ENCODE measurements around the gene FAM193A. TPM values are rescaled to one million over a fixed set of nuclear protein-coding genes. Genes with fewer than 3 reads are reported as not detected.
A peak's percentile ranks its signal among the peaks of the same experiment; 100 is the strongest.

FAM193A gene
- total RNA-seq, 2 experiments from 2014 or later, result 28.4 to 30.0 TPM

DNA sequence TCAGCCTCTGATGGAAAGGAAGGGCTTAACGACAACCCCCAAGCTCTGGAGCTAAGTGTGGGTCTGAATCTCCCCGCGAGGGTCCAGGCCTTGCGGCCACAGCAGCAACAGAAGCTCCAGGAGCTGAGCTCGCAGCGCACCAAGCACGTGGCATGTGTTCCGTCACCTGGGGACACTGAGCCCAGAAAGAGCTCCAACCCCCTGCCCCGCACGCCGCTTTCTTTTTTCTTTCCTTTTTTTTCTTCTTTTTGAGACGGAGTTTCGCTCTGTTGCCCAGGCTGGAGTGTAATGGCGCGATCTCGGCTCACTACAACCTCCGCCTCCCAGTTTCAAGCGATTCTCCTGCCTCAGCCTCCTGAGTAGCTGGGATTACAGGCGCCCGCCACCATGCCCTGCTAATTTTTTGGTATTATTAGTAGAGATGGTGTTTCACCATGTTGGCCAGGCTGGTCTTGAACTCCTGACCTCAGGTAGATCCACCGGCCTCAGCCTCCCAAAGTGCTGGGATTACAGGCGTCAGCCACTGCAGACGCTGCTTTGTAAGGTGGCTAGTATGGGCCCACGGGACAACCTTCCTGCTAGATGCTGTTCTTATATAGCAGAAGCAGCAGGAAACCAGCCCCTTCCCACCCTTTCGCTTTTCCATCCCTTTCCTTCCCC lies 220.4 kb downstream of the FAM193A start:
- Histone ChIP-seq H3K27me3 (ENCODE audit: control insufficient read depth in 1 of 2, insufficient read depth in 2 of 2, low read length in 2 of 2) (no peaks in the 10 kb centered on the region), H3K4me1 (ENCODE audit: insufficient read depth, low read length) (peaks cover 33% of the 10 kb centered on the region), H3K9me3 (ENCODE audit: control insufficient read depth in 1 of 2, insufficient read depth in 1 of 2, low read length in 2 of 2) (no peaks in the 10 kb centered on the region), H3K36me3 (ENCODE audit: insufficient read depth, low read length) (peaks cover 10% of the 10 kb centered on the region), H3K4me3 (ENCODE audit: low read length) (peak overlapping the region; percentile 52), H3K27ac (ENCODE audit: low read depth in 1 of 2, low read length in 2 of 2) (peak overlapping the region in 1 of 2 donors; percentile 29)
- Mint-ChIP-seq H3K9me3 (no peaks in the 10 kb centered on the region), H3K4me1 (ENCODE audit: low read depth) (peaks cover 31% of the 10 kb centered on the region), H3K4me3 (peak overlapping the region; percentile 87), H3K27ac (peak overlapping the region; percentile 66), H3K36me3 (ENCODE audit: low read depth) (no peaks in the 10 kb centered on the region), H3K27me3 (no peaks in the 10 kb centered on the region)
- DNase-seq (peak in 1 of 14 experiments; percentile 27), ATAC-seq (ENCODE audit: poor library complexity) (no peak)
- CTCF ChIA-PET, result interaction anchor here (1.1 kb wide), 1 partner anchor 207 kb away, joined by 3 read pairs; the partner anchor contains the start of genes GRK4 and NOP14
- POLR2A ChIA-PET, result interaction anchor here (1.5 to 1.7 kb wide), 4 partner anchors 27 to 179 kb away, joined by 3 to 9 read pairs (median 4); no protein-coding TSS in a partner anchor
- TF ChIP-seq, protein P1, sequence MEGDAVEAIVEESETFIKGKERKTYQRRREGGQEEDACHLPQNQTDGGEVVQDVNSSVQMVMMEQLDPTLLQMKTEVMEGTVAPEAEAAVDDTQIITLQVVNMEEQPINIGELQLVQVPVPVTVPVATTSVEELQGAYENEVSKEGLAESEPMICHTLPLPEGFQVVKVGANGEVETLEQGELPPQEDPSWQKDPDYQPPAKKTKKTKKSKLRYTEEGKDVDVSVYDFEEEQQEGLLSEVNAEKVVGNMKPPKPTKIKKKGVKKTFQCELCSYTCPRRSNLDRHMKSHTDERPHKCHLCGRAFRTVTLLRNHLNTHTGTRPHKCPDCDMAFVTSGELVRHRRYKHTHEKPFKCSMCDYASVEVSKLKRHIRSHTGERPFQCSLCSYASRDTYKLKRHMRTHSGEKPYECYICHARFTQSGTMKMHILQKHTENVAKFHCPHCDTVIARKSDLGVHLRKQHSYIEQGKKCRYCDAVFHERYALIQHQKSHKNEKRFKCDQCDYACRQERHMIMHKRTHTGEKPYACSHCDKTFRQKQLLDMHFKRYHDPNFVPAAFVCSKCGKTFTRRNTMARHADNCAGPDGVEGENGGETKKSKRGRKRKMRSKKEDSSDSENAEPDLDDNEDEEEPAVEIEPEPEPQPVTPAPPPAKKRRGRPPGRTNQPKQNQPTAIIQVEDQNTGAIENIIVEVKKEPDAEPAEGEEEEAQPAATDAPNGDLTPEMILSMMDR (IDR thresholded peaks at IDR 0.05), result no peak
- intact Hi-C loops (cut with DNase I, micrococcal nuclease), result loop anchor here (2.0 to 5.0 kb wide), 7 partner anchors 35 to 515 kb away; partner anchors contain the start of genes GRK4 (in 2 of the 2), NOP14 (in 2 of the 2), ADD1 (in 1 of the 2) and FAM193A (in 1 of the 2)

DNA sequence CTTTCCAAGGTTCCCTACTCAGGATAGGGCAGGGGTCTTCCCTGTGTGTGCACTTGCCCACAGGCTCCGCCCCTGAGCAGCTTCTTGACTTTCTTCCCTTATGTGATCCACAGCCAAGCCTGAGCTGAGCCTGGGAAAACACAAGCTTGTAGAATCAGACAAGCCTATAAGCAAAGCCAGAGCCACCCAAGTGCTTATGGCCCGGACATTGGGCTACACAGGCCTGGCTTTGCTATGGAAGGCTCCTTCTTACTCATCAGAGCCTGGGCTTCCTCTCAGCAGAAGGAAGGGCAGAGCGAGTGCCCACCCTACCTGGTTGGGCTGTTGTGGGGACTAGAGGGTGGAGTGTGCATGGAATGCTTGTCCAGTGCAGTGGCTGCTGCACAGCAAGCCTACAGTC lies 221.0 kb downstream of the FAM193A start:
- ATAC-seq (ENCODE audit: poor library complexity) (no peak), DNase-seq (peak in 1 of 14 experiments; percentile 29)
- H3K27ac Mint-ChIP-seq, result peak overlapping the region; percentile 66
- H3K9me3 ChIP-seq (ENCODE audit: control insufficient read depth in 1 of 2, insufficient read depth in 1 of 2, low read length in 2 of 2), result no peaks in the 10 kb centered on the region
- no peaks in the 10 kb centered on the region for H3K9me3 Mint-ChIP-seq
- ChIA-PET POLR2A (no interaction called here), CTCF (interaction anchor here (1.1 kb wide), 1 partner anchor 206 kb away, joined by 3 read pairs; the partner anchor contains the start of genes GRK4 and NOP14)
- no peaks in the 10 kb centered on the region for H3K27me3 ChIP-seq (ENCODE audit: control insufficient read depth in 1 of 2, insufficient read depth in 2 of 2, low read length in 2 of 2)
- intact Hi-C loops (cut with DNase I, micrococcal nuclease), result loop anchor here (2.0 to 5.0 kb wide), 7 partner anchors 35 to 515 kb away; partner anchors contain the start of genes GRK4 (in 2 of the 2), NOP14 (in 2 of the 2), ADD1 (in 1 of the 2) and FAM193A (in 1 of the 2)
- peaks cover 29% of the 10 kb centered on the region for H3K4me1 Mint-ChIP-seq (ENCODE audit: low read depth)
- TF ChIP-seq, protein P1 (IDR thresholded peaks at IDR 0.05), result no peak
- peaks cover 5% of the 10 kb centered on the region for H3K36me3 ChIP-seq (ENCODE audit: insufficient read depth, low read length)
- no peak overlapping the region for H3K27ac ChIP-seq (ENCODE audit: low read depth in 1 of 2, low read length in 2 of 2)
- no peaks in the 10 kb centered on the region for H3K36me3 Mint-ChIP-seq (ENCODE audit: low read depth)
- peaks cover 28% of the 10 kb centered on the region for H3K4me1 ChIP-seq (ENCODE audit: insufficient read depth, low read length)
- H3K4me3 ChIP-seq (ENCODE audit: low read length), result no peak overlapping the region
- peak overlapping the region; percentile 87 for H3K4me3 Mint-ChIP-seq
- no peaks in the 10 kb centered on the region for H3K27me3 Mint-ChIP-seq

DNA sequence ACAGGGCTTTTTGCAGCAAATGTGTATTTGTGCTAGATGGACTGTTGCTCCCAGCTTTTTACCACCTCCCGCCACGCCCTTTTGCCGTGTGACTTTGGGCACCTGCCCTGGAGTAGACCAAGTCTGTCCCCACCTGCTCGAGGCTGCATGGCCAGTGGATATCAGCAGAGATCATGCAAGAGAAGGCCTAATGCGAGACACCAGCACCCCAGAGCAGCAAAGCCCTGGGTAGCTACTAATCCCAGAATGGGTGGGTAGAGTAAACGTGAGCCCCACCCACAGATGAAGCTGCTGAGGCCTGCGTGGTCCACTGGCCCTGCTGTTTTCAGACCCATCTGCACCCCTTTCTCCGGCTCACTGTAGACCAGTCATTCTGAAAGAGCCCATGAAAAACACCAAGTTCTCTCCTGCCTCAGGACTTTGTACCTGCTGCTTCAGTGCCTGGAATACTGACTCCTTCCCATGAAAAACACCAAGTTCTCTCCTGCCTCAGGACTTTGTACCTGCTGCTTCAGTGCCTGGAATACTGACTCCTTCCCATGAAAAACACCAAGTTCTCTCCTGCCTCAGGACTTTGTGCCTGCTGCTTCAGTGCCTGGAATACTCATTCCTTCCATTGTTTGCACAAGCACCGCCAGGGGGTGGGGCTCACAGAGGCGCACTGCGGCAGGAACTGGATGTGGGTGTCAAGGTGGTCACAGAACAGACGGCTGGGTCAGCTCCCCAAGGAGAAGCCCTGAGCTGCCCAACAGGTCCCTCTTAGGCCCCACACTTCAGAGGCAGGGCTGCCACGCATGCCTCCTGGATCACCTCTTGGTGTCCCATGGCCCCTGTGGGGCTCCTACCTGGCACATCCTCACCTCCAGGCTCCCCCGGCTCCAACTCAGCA lies 224.8 kb downstream of the FAM193A start:
- ATAC-seq (ENCODE audit: poor library complexity), result no peak
- H3K27me3 Mint-ChIP-seq, result no peaks in the 10 kb centered on the region
- H3K9me3 Mint-ChIP-seq, result no peaks in the 10 kb centered on the region
- Histone ChIP-seq H3K27me3 (ENCODE audit: control insufficient read depth in 1 of 2, insufficient read depth in 2 of 2, low read length in 2 of 2) (no peaks in the 10 kb centered on the region), H3K4me1 (ENCODE audit: insufficient read depth, low read length) (peaks cover 18% of the 10 kb centered on the region), H3K36me3 (ENCODE audit: insufficient read depth, low read length) (no peaks in the 10 kb centered on the region), H3K27ac (ENCODE audit: low read depth in 1 of 2, low read length in 2 of 2) (no peak overlapping the region), H3K9me3 (ENCODE audit: control insufficient read depth in 1 of 2, insufficient read depth in 1 of 2, low read length in 2 of 2) (no peaks in the 10 kb centered on the region), H3K4me3 (ENCODE audit: low read length) (no peak overlapping the region)
- no peak overlapping the region for H3K27ac Mint-ChIP-seq
- intact Hi-C loops (cut with DNase I, micrococcal nuclease), result loop anchor here (5.0 to 10.0 kb wide), 3 partner anchors 54 to 111 kb away; no protein-coding TSS in a partner anchor
- H3K36me3 Mint-ChIP-seq (ENCODE audit: low read depth), result no peaks in the 10 kb centered on the region
- peaks cover 8% of the 10 kb centered on the region for H3K4me1 Mint-ChIP-seq (ENCODE audit: low read depth)
- POLR2A ChIA-PET, result no interaction called here
- DNase-seq, result peak in 1 of 14 experiments; percentile 24
- TF ChIP-seq, protein P1 (IDR thresholded peaks at IDR 0.05), result no peak
- peak overlapping the region; percentile 1 for H3K4me3 Mint-ChIP-seq
- CTCF ChIA-PET, result no interaction called here

Data from CD4-positive, alpha-beta T cell (primary cell).